Measurements from ENCODE around the gene IL17F.

IL17F gene

GRCh38 chr6:52244400-52244799 is at the start of gene IL17F:
IL17F (minus strand) TSS chr6:52244500; CDS start chr6:52244429, 71 bp downstream.
- no peak for DNase-seq

GRCh38 chr6:52293067-52293466 is 48.8 kb upstream of the IL17F start:
- DNase-seq = no peak

- no peak for DNase-seq
Observed at GRCh38 chr6:52288841-52289240, 44.5 kb upstream of the IL17F start.

- no peak for DNase-seq
Observed at GRCh38 chr6:52288216-52288615, 43.9 kb upstream of the IL17F start.

- DNase-seq = peak; percentile 32
Observed at GRCh38 chr6:52286798-52287432, 42.6 kb upstream of the IL17F start.

- no peak for DNase-seq
Observed at GRCh38 chr6:52285177-52286068, 41.1 kb upstream of the IL17F start.

- peak; percentile 98 for DNase-seq
Observed at GRCh38 chr6:52284460-52285176, 40.3 kb upstream of the IL17F start, which contains the start of gene MCM3. MCM3 (minus strand) TSS chr6:52284742; CDS start chr6:52284674, 68 bp downstream.

GRCh38 chr6:52284131-52284459 is 39.8 kb upstream of the IL17F start:
- DNase-seq = no peak

GRCh38 chr6:52283111-52283510 is 38.8 kb upstream of the IL17F start:
- DNase-seq = no peak

GRCh38 chr6:52276130-52276529 is 31.8 kb upstream of the IL17F start:
- DNase-seq = no peak

- DNase-seq = no peak
Observed at GRCh38 chr6:52271852-52272460, 27.7 kb upstream of the IL17F start.

- DNase-seq = no peak
Observed at GRCh38 chr6:52263709-52264540, 19.6 kb upstream of the IL17F start.

- DNase-seq = no peak
Observed at GRCh38 chr6:52262620-52263344, 18.5 kb upstream of the IL17F start.

GRCh38 chr6:52261229-52261628 is 16.9 kb upstream of the IL17F start:
- DNase-seq = no peak

- no peak for DNase-seq
Observed at GRCh38 chr6:52260634-52261033, 16.3 kb upstream of the IL17F start.

GRCh38 chr6:52255434-52255833 is 11.1 kb upstream of the IL17F start:
- no peak for DNase-seq

GRCh38 chr6:52254731-52255378 is 10.6 kb upstream of the IL17F start:
- no peak for DNase-seq

- DNase-seq = no peak
Observed at GRCh38 chr6:52253494-52253893, 9.2 kb upstream of the IL17F start.

- no peak for DNase-seq
Observed at GRCh38 chr6:52251113-52251512, 6.8 kb upstream of the IL17F start.

- no peak for DNase-seq
Observed at GRCh38 chr6:52249078-52249477, 4.8 kb upstream of the IL17F start.

- DNase-seq = no peak
Observed at GRCh38 chr6:52245425-52245824, 1.1 kb upstream of the IL17F start.
